GM20431 (cell line): Measurements from ENCODE around the gene TIMP2.
"Not testable (repeated sequence)": the region's sequence is repeated elsewhere in the genome, so short reads cannot be mapped to it uniquely, and the experiment has no call there.

ENCODE experiments used
- in situ Hi-C: fragments of 300-500 bp; cut with MseI, MboI; formaldehyde crosslinking; loops from one replicate; pipeline ENCODE4 v1.15.0; 2020; ENCODE audit warnings: low sequenced_read_pairs; ENCODE audit not compliant: unreplicated experiment

Gene TIMP2

DNA sequence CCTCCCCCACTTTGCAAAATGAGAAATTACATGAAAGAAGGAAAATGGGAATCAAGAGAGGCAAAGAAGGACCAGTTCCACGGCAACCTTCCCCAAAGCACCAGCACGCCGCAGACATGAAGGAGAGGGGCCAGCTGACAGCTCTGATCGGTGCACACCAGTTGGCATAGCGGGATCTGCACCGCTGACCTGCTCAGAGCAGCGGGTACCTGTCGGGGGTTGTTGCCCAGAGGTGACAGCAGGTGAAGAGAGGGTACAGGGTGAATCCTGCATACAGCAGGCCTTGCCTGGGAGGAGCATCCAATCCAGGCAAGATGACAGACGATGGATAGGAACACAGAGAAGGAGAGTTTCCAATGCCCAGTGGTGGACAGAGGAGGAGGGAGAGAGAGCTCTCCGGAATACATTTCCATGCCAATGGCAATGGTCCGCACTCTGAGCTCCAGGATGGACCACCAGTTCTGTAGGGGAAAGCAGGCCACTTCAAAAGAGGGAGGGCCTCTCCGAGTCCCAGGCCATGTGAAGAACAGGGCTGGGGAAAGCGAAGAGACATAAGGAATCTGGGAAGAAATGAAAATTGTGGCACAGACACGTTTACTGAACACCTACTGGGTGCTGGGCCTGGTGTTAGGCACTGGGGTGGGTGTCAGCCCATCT is 46.2 kb downstream of the TIMP2 start:
- in situ Hi-C loops: no loop called here

DNA sequence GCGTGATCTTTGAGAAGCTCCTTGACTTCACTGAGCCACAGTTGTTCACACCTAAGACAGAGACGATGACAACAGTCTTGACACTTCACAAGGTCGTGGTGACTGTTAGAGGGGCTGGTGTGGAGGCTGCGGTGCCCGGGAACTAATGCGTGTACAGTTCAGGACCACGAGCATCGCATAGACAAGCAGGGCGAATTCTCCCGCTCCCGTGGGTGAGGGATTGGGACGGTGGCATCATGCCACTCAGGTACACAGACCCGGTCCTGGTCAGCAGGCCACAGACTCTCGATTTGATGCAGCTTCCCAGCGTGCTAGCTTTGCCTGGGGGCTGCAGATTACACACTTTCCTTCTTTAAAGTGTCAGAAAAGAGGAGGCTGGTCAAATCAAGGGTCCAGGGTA is 46.9 kb downstream of the TIMP2 start:
- in situ Hi-C loops: no loop called here

- in situ Hi-C loops: not testable (repeated sequence)
These were observed 48.2 kb downstream of the TIMP2 start for GRCh38 chr17:78876954-78877517.

DNA sequence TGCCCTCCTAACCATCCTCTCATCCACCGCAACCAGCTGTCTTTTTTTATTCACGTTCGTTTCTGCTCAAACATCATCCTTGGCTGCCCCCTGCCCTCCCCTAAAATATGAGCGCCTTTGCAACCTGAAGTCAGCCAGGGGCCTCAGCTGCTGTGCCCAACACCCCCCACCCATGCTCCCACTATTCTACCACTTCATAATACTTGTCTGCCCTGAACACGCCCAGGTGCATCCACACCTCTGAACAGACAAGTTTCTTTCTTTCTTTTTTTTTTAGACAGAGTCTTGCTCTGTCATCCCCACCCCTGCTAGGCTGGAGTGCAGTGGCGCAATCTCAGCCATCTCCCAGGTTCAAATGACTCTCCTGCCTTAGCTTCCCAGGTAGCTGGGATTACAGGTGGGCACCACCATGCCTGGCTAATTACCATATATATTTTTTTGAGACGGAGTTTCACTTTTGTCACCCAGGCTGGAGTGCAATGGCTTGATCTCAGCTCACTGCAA is 49.0 kb downstream of the TIMP2 start:
- in situ Hi-C loops: no loop called here

DNA sequence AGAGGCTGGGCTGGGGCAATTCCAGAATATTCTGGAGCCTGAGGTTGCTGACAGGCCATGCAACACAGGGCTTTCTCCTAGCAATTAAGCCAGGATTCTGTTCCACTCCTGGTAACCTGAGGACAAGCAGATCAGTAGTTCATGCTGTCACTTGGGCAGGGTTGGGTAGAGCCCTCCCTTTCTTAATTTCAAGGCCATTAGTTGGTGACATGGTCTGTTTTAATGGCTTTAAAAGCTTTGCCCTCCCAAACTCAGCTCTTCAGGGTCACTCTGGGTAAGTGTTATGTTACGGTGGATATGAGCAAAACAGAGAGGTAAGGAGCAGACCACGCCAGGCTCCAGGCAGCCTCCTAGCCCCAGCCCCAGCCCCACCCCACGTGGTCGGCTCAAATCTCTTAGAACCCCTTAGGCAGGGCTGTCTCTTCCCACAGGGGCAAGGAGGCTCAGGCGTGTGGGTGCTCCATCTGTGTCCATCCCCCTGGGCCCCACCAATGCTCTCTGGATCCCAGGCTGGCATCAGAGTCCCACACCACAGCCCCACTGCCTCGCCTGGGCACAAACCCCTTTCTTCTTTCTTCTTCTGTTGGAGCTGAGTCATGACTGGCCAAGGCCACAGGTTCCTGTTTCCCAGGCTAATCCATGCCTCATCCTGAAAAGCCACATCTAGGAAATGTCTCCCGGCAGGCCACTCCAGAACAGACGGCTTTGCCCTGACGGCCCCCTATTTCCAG is 49.7 kb downstream of the TIMP2 start:
- in situ Hi-C loops: no loop called here

- in situ Hi-C loops: no loop called here
These were observed 51.5 kb downstream of the TIMP2 start for GRCh38 chr17:78873519-78874340.

- in situ Hi-C loops: no loop called here
These were observed 52.7 kb downstream of the TIMP2 start for GRCh38 chr17:78872486-78872885.

DNA sequence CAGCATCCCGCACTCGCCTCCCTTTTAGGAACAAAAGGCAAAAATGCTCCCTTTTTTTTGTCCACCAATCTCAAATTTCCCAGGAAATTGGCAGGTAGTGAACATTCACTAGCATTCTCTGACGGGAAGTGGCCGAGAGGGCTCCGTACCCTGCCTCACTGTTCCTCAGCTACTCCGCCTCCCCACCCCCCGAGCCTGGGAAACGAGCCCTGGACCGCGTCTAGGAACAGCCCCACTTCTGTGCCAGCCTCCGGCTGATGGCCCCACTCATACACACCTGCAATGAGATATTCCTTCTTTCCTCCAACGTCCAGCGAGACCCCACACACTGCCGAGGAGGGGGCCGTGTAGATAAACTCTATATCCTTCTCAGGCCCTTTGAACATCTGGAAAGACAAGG is 54.6 kb downstream of the TIMP2 start:
- in situ Hi-C loops: no loop called here

DNA sequence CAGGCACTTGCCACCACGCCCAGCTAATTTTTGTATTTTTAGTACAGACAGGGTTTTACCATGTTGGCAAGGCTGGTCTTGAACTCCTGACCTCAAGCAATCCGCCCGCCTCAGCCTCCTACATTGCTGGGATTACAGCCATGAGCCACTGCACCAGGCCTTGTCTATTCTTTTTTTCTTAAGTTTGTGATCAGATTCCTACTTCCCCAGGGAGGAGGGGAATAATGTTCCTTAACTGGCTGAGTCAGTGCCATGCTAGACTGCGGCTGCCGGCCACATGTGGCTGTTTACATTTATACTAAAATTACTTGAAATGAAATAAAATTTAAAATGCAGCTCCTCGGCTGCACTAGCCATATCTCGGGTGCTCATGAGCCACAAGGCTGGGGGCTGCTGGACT is 56.8 kb downstream of the TIMP2 start:
- in situ Hi-C loops: no loop called here

DNA sequence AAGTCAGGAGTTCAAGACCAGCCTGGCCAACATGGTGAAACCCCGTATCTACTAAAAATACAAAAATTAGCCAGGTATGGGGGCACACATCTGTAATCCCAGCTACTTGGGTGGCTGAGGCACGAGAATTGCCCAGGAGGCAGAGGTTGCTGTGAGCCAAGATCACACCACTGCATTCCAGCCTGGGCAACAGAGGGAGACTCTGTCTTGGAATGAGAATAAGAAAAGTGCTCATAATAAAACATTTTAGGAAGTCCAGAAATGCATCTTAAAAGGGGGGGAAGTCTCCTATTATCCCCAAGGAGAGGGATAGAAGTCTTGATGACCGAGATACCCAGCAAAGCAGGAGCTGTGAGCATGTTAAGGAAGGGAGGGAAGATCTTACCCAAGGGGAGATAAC is 58.1 kb downstream of the TIMP2 start:
- in situ Hi-C loops: not testable (repeated sequence)

GRCh38 chr17:78865682-78866390 is 59.4 kb downstream of the TIMP2 start:
- in situ Hi-C loops: no loop called here

GRCh38 chr17:78864117-78864516 is 61.1 kb downstream of the TIMP2 start:
- in situ Hi-C loops: loop anchor here (5.0 kb wide), 1 partner anchor 108 kb away; no protein-coding TSS in a partner anchor

DNA sequence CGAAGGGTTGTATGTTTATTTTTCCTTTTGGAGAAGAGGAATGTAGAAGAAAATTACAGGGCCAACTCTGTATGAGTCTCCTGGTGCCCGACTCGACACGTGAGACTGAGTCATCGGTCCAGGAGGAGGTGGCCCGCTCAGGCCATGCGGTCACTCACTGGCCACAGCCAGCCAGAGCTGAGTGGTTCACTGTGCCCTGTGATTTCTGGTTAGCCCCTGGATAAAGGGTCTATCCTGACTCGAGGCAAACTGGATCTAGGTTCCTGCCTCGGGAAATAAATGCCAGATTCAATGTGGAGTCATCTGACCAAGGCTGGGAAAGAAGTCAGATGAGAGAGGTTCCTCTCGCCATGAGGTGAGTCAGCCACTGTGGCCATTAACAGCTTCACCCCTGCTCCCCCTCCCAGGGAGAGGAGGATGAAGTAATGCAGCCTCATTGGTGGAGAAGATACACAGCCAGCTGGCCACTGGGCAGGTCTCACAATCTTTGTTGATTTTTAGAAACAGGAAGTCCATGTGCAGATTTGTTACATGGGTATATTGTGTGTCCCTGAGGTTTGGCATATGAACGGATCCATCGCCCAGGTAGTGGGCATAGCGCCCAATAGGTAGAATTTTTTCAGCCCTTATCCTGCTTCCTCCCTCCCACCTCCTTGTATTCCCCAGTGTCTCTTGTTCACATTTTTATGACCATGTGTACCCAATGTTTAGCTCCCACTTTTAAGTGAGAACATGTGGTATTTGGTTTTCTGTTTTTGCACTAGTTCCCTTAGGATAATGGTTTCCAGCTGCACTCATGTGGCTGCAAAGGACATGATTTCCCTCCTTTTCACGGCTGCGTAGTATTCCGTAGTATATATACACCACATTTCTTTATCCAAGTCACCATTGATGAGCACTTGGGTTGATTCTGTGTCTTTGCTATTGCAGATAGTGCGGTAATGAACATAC is 62.8 kb downstream of the TIMP2 start:
- in situ Hi-C loops: loop anchor here (5.0 kb wide), 1 partner anchor 110 kb away; no protein-coding TSS in a partner anchor

- in situ Hi-C loops: loop anchor here (5.0 kb wide), 1 partner anchor 111 kb away; no protein-coding TSS in a partner anchor
These were observed 64.0 kb downstream of the TIMP2 start for GRCh38 chr17:78861229-78861628.

DNA sequence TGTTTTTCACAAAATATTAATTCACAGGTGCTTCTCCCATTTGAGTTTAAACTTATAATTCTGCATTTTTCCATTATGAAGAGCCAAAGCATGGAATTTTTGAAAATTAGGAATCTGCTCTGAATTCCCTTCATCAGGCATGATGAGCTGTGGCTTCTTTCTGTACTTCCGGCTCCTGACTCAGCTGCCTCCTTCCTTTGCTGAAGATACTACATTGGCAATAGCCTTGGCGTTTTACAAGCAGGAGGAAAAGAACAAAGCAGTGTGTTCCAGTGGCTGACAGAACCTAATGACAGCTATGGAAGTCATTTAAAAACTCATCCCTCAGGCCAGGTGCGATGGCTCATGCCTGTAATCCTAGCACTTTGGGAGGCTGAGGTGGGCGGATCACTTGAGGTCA is 66.1 kb downstream of the TIMP2 start:
- in situ Hi-C loops: no loop called here

DNA sequence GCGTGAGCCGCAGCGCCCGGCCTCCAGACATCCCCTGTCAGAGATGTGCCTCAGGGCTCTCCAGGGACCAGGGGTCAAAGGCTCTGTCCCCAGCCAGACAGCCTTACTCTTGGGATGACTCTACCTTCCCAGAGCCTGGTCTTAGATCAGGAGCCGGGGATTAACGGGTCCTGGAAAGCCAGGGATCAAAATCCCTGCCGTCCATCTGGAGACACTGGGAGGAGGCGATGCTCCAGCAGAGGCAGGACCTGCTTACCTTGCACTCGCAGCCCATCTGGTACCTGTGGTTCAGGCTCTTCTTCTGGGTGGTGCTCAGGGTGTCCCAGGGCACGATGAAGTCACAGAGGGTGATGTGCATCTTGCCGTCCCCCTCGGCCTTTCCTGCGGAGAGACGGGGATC is 67.9 kb downstream of the TIMP2 start:
- in situ Hi-C loops: no loop called here

DNA sequence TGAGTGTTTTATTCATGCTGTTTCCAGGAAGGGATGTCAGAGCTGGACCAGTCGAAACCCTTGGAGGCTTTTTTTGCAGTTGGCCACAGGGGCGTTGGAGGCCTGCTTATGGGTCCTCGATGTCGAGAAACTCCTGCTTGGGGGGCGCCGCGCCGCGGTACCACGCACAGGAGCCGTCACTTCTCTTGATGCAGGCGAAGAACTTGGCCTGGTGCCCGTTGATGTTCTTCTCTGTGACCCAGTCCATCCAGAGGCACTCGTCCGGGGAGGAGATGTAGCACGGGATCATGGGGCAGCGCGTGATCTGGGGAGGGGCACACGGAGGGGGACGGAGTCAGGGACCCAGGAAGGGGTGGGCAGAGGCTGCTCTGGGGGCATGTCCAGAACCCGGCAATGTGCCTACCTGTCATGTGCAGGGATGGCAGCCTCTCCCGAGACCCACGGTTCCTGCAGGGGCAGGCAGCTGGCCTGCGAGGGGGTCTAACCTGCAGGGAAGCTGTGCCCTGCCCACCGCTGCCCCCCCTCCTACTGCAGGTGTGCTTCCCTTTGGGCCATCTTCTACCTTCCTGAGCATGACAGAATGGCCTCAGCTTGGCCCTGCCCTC is 69.5 kb downstream of the TIMP2 start:
- in situ Hi-C loops: no loop called here

DNA sequence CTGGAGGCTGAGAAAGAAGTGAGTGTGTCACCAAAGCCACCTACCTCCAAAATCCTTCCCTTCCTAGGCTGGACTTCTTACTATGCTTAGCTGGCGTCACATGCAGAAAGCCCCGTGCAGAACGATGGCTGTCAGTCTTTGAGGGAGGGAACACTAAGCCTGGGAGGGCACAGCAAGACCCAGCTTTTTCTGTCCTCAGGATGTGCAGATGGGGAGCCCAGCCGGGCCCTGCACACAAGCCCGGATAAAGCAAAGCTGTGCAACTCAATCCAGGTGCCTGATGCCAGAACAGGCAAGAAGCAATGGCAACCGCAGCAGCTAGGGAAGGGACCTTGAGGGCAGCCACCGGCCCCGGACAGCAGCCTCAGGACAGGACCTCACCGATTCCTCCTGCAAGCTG is 70.7 kb downstream of the TIMP2 start:
- in situ Hi-C loops: no loop called here
